ENCODE results near the gene SLC16A2. TPM values are rescaled to one million over a fixed set of nuclear protein-coding genes. Genes with fewer than 3 reads are reported as not detected.

SLC16A2 gene
- total and polyA plus RNA-seq, 2 donors from 2014 or later: 13.8 to 17.2 TPM

GRCh38 chrX:74521961-74522751, 100.9 kb downstream of the SLC16A2 start:
- Histone ChIP-seq H3K9ac (ENCODE audit: low read length in 3 of 3) (no peak overlapping the region), H3K4me1 (ENCODE audit: control insufficient read depth in 2 of 3, insufficient read depth in 2 of 3, low read depth in 1 of 3, low read length in 3 of 3) (no peaks in the 10 kb centered on the region), H3K4me3 (ENCODE audit: low read length in 3 of 3) (no peak overlapping the region), H3K27ac (ENCODE audit: low read depth in 2 of 2, low read length in 2 of 2) (no peak overlapping the region), H3K36me3 (ENCODE audit: control insufficient read depth in 2 of 3, insufficient read depth in 3 of 3, low read length in 3 of 3) (no peaks in the 10 kb centered on the region), H3K9me3 (ENCODE audit: control insufficient read depth in 2 of 3, insufficient read depth in 1 of 3, low read length in 3 of 3) (no peaks in the 10 kb centered on the region), H3K27me3 (ENCODE audit: control insufficient read depth, insufficient read depth, low read length) (no peaks in the 10 kb centered on the region)
- no peak for FAIRE-seq
- intact Hi-C loops (cut with DNase I): no loop called here
- no peak for TF ChIP-seq CTCF (IDR thresholded peaks at IDR 0.05; ENCODE audit: borderline replicate concordance, extremely low read depth, insufficient read depth)
- peak in 3 of 5 donors; percentile 26 to 78 (median 40) for DNase-seq

DNA sequence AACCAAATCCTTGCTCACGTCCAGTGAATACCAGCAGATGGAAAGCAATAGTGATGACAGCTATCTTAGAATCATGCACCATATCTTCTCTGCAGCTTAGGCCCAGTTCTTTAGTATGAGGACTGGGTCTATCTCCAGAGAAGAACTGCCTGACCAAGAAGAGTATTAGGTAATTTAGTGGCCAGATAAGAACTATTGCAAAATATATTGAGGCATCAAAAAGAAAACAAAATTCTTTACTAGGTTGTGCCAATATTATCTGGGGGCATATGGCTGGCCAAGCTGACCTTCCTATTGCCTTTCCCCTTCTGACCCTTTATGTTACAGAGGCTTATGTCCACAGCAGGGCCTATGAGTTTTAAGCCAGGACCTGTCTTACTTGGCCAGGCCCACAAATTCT, 101.9 kb downstream of the SLC16A2 start:
- Histone ChIP-seq H3K27me3 (ENCODE audit: control insufficient read depth, insufficient read depth, low read length) (no peaks in the 10 kb centered on the region), H3K27ac (ENCODE audit: low read depth in 2 of 2, low read length in 2 of 2) (no peak overlapping the region), H3K9ac (ENCODE audit: low read length in 3 of 3) (no peak overlapping the region), H3K4me1 (ENCODE audit: control insufficient read depth in 2 of 3, insufficient read depth in 2 of 3, low read depth in 1 of 3, low read length in 3 of 3) (no peaks in the 10 kb centered on the region), H3K36me3 (ENCODE audit: control insufficient read depth in 2 of 3, insufficient read depth in 3 of 3, low read length in 3 of 3) (no peaks in the 10 kb centered on the region), H3K4me3 (ENCODE audit: low read length in 3 of 3) (no peak overlapping the region), H3K9me3 (ENCODE audit: control insufficient read depth in 2 of 3, insufficient read depth in 1 of 3, low read length in 3 of 3) (no peaks in the 10 kb centered on the region)
- FAIRE-seq (no peak), DNase-seq (no peak)
- TF ChIP-seq CTCF (IDR thresholded peaks at IDR 0.05; ENCODE audit: borderline replicate concordance, extremely low read depth, insufficient read depth): no peak
- intact Hi-C loops (cut with DNase I): no loop called here

- Histone ChIP-seq H3K4me3 (ENCODE audit: low read length in 3 of 3) (no peak overlapping the region), H3K9me3 (ENCODE audit: control insufficient read depth in 2 of 3, insufficient read depth in 1 of 3, low read length in 3 of 3) (no peaks in the 10 kb centered on the region), H3K9ac (ENCODE audit: low read length in 3 of 3) (no peak overlapping the region), H3K4me1 (ENCODE audit: control insufficient read depth in 2 of 3, insufficient read depth in 2 of 3, low read depth in 1 of 3, low read length in 3 of 3) (no peaks in the 10 kb centered on the region), H3K27me3 (ENCODE audit: control insufficient read depth, insufficient read depth, low read length) (no peaks in the 10 kb centered on the region), H3K27ac (ENCODE audit: low read depth in 2 of 2, low read length in 2 of 2) (no peak overlapping the region), H3K36me3 (ENCODE audit: control insufficient read depth in 2 of 3, insufficient read depth in 3 of 3, low read length in 3 of 3) (no peaks in the 10 kb centered on the region)
- FAIRE-seq: no peak
- TF ChIP-seq CTCF (IDR thresholded peaks at IDR 0.05; ENCODE audit: borderline replicate concordance, extremely low read depth, insufficient read depth): no peak
- intact Hi-C loops (cut with DNase I): no loop called here
- DNase-seq: no peak
Observed at GRCh38 chrX:74523870-74524735, 102.8 kb downstream of the SLC16A2 start.
